Measurements from ENCODE around the gene CCDC57.
"Not testable (repeated sequence)": the region's sequence is repeated elsewhere in the genome, so short reads cannot be mapped to it uniquely, and the experiment has no call there.

CCDC57 gene, protein sequence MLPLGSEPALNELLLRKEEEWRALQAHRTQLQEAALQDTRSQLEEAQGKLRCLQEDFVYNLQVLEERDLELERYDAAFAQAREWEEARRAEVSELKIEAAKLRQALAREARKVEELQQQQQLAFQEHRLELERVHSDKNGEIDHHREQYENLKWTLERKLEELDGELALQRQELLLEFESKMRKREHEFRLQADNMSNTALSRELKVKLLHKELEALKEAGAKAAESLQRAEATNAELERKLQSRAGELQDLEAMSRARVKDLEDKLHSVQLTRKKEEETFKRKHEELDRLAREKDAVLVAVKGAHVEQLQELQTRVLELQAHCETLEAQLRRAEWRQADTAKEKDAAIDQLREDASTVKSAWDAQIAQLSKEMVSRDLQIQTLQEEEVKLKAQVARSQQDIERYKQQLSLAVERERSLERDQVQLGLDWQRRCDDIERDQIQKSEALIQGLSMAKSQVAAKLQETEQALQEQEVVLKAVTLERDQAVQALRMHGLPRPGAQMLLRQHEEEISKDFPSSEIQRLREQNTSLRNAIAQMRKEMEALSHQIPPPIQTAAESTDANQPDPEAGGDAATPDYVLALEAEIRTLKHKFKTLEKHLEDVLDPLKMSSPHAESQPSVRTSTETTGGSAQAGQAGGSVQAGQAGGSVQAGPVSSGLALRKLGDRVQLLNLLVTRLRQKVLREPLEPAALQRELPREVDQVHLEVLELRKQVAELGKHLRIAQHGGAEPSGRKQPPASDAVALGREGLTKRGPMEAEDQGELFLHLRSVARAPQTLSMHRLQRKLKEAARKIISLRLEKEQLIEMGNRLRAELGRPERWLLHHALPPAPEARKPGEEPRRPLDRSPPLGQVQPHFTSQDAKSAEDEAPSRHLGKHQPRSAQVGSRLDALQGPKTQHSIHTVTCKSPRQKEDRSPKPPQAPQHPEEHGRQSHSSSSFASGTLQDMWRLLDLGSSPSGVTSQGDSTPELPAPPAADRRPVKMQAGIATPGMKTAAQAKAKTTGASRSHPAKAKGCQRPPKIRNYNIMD

DNA sequence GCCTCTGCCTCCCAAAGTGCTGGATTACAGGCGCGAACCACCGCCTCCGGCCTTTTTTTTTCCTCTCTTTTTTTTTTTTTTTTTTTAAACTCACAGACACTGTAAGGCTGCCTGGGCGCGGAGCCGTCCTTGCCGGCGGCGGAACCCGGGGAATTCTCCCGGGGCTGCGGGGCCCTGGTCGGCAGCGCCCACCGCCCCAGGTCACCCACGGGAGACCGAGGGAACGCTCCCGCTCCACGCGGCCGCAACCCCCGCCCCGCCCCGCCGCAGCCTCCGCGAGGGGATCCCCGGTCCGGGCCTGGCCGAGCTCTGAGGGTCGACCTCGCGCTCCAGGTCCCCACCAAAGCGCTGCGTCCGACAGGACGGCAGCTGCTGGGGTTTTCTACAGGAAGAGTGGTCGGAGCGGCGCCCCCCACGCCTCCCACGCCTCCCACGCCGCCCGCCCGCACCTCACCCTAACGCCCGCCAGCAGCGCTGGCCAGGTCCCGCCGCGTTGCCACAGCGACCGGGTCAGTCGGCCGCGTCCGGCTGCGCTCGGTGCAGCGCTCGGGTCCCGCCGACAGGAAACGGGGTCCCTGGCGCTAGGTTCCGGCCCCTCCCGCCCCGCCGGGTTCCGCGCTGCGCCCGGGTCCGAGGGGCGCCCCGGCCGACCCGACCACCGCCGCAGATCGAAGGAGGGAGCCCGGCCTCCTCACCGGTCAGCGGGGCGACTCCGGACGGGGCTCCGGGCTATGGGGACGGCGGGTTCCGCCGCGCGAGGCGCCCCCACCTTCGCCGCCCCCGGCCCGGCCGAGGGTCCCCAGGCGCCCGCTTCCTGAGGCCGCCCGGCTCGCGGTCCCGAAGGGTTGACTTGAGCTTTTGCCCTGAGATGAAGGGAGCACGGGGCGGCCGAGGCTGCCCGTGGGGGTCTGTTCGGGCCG is at the start of gene CCDC57:
CCDC57 (minus strand) TSS at position 512 of the 920 bp plus-strand sequence. CDS start 10,898 bp downstream, outside the sequence.
- peak; percentile 88 for DNase-seq (ENCODE audit: low read depth)

DNA sequence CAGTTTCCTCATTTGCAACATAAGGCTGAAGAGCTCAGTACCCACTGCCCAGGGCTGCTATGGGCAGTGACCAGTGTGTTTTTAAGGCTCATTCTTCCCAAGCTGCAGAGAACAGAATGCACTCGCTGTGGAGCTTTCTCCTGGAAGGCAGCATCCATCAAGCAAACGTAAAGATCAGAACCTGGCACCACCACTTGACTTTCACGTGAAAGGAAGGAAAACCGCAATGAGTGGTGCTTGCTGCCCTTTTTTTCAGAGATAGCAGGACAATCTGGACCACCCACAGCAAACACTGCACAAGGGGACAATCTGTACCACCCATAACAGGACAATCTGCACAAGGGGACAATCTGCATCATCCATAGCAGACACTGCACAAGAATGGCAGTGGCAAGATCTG is 49.7 kb upstream of the CCDC57 start:
- no peak for DNase-seq (ENCODE audit: low read depth)

DNA sequence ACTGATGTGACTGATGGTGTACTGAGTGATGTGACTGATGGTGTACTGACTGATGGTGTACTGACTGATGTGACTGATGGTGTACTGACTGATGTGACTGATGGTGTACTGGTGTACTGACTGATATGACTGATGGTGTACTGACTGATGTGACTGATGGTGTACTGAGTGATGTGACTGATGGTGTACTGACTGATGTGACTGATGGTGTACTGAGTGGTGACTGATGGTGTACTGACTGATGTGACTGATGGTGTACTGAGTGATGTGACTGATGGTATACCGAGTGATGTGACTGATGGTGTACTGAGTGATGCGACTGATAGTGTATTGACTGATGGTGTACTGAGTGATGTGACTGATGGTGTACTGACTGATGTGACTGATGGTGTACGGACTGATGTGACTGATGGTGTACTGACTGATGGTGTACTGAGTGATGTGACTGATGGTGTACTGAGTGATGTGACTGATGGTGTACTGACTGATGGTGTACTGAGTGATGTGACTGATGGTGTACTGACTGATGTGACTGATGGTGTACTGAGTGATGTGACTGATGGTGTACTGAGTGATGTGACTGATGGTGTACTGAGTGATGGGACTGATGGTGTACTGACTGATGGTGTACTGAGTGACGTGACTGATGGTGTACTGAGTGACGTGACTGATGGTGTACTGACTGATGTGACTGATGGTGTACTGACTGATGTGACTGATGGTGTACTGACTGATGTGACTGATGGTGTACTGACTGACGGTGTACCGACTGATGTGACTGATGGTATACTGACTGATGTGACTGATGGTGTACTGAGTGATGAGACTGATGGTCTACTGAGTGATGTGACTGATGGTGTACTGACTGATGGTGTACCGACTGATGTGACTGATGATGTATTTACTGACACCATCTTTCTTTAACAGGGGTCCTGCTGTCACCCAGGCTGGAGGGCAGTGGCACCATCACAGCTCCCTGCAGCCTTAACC is 47.6 kb upstream of the CCDC57 start:
- not testable (repeated sequence) for DNase-seq (ENCODE audit: low read depth)

DNA sequence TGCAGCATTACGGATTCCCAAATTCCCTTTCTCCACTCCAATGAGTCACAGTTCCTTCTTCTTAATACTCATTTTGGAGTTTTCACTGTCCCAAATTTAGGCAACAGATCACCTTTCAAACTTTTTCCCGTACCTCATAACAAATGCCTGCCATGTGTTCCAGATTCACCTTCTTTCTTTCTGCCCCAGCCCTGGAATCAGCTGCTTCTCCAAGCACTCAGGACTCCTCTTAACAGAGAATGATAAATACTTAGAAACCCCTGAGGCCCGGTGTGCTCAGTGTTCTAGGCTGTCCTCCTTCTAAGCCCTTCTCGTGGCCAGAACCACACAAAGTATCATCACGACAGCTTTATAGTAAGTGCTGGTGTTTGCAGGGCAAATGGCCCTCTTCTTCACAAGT is 45.9 kb upstream of the CCDC57 start:
- no peak for DNase-seq (ENCODE audit: low read depth)

DNA sequence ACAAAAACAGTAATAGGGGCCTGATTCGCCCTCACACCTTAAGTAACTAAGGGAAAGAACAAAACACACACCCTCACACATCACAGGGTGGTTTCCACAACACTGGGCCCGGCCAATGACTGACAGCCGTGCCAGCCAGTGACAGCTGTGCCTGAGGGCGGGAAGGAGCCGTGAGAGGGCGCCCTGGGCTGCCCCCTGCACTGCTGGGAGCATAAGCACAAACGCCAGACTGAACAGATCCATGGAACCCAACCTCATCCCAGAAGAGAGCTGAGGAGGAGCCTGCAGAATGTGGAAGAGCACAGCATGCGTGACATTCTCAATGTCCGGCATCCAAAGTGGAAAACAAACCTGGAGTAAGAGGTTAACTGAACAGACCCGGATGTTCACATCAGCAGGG is 44.8 kb upstream of the CCDC57 start:
- DNase-seq (ENCODE audit: low read depth): no peak

DNA sequence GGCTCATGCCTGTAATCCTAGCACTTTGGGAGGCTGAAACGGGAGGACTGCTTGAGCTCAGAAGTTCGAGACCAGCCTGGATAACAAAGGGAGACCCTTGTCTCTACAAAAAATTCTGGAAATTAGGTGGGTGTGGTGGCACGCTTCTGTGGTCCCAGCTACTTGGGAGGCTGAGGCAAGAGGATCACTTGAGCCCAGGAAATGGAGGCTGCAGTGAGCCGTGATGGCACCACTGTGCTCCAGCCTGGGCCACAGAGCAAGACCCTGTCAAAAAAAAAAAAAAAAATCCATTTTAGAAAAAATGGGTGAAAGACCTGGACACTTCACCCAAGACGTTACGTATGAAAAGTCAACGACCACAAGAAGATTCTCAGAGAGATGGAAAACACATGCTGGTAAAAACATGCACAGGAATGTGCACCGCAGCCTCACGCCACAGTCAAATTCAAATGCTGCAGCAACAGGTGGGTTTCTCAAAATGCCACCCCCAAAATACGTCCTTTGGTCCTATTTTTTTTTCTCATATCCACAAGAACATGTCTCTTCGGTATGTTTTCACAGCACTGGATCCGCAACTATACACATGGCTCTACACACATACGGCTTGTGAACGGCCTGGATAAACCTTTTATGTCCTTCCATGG is 43.7 kb upstream of the CCDC57 start:
- DNase-seq (ENCODE audit: low read depth): no peak

DNA sequence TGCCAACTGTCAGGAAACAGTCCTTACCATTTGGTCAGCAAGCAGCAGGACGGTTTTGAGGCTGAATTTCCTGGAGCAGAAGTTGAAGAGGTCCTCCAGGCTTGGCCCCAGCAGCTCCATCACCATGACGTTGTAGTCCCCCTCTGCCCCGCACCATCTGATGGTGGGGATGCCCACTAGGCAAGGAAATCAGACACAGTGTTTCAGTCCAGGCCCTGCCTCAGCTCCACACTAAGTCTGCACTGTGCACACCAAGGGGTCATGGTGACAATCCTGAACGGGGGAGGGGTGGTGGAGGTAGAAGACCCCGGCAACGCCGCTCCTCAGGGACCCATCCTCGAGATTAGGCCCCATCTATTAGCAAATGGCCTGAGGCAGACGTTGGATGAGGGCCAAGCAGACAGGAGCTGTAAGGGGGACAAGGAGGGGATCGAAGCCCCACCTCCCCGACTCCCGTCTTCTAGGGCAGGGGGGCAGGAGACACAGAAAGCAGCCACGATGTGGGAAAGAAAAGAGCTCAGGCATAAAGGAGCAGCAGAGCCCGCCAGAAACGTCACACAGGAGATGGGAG is 42.8 kb upstream of the CCDC57 start:
- no peak for DNase-seq (ENCODE audit: low read depth)

DNA sequence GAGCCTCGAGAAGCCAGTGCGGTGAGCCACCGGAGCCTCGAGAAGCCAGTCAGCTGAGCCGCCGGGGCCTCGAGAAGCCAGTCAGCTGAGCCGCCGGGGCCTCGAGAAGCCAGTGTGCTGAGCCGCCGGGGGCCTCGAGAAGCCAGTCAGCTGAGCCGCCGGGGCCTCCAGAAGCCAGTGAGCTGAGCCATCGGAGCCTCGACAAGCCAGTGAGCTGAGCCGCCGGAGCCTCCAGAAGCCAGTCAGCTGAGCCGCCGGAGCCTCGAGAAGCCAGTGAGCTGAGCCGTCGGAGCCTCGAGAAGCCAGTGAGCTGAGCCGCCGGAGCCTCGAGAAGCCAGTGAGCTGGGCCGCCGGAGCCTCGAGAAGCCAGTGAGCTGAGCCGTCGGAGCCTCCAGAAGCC is 42.1 kb upstream of the CCDC57 start:
- DNase-seq (ENCODE audit: low read depth): not testable (repeated sequence)

DNA sequence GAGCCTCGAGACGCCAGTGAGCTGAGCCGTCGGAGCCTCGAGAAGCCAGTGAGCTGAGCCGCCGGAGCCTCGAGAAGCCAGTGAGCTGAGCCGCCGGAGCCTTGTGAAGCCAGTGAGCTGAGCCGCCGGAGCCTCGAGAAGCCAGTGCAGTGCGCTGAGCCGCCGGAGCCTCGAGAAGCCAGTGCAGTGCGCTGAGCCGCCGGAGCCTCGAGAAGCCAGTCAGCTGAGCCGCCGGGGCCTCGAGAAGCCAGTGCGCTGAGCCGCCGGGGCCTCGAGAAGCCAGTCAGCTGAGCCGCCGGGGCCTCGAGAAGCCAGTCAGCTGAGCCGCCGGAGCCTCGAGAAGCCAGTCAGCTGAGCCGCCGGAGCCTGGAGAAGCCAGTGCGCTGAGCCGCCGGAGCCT is 41.5 kb upstream of the CCDC57 start:
- not testable (repeated sequence) for DNase-seq (ENCODE audit: low read depth)

DNA sequence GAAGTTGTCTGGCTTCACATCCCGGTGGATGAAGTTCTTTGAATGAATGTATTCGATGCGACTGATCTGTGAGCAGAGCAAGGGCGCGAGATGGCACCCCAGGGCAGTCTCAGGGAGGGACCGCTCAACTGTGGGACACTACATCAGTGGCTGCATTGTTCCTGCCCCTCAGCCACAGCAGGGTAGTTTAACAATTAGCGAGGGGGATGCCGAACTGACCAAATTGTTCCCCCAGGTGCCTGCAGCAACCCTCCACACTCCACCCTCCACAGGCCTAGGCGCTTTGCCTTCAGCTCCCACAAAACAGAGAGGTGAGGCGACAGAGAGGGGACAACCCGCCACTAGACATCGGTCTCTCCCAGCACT is 40.5 kb upstream of the CCDC57 start:
- no peak for DNase-seq (ENCODE audit: low read depth)

DNA sequence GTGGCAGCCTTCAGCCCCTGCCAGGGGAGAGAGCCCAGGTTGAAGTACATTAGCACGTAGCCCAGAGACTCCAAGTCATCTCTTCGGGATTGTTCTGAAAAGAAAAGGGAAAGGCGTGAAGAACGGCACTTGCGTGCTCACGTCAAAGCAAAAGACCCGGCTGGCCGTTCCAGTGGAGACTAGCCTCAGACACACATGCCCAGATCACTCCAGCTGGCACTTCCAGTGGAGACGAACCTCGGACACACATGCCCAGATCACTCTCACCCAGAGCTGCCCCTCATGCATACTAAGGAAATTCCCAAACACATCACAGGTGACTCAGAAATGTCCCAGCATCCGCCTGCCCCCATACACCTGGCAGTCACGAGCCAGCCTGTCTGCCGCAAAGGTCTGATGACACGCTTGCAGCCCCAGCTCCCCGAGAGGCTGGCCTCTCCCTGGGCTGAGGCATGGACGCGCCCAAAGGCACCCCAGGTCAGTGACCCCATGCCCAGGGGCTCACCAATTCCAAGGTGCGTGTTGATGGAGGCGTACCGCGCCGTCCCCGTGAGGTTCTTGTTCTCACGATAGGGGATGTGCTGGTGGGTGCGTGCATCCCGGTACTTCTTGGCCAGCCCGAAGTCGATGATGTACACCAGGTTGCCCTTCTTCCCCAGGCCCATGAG is 40.0 kb upstream of the CCDC57 start:
- DNase-seq (ENCODE audit: low read depth): no peak

DNA sequence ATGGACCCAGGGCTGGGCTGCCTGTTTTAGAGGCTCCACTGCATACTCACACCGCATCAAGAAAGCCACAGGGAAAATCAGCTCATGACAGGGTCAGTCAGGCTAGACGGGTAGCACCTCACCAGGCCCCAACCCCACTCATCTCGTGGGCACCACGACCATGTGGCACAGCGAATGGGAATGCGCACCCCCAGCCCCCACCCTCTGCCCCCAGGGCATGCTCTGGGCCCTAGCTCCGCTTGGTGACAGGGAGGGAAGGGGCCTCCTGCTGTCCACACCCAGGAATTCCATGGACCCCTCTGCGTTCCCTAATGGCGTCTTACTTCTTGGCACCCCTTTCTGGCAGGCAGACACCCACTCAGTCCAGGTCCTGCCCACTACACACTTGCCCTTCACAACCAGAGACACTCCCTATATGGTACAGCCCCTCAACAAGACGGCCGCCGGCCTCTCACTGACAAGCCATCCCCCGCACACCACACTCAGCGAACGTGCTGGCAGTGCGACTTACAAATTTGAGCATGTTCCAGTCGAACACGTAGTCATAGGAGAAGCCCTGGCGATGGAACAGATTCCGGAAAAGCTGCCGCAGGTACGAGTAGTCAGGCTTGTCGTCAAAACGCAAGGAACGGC is 38.3 kb upstream of the CCDC57 start:
- no peak for DNase-seq (ENCODE audit: low read depth)

DNA sequence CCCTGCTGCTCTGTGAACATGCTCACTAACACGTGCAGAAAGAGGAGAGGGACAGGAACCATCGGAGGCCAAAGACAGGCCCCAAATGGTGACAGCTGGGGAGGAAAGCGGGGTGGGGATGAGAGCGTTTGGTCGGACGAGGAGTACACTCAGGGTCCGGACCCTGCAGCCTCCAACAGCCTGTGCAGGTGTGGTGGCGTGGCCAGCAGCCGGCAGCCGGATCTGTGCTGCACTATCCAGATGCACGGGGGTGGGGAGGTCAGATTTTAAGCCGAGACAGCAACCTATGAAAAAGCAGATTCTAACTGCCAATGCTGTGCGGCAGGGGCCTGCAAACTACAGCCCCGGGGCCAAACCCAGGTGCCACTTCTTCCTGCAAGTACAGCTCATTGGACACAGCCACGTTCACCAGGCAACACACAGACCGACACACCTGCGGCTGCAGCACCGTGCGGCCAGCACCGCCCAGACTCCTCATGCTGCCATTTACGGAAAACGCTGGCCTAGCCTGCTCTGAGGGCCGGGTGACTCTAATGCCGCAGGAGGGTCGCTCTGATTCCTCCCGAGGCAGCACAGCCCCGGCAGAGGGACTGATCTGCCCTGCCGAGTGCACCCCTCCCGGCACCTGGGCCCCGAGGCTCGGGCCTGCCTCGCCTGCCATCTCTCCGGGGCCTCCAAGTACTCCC is 37.4 kb upstream of the CCDC57 start:
- DNase-seq (ENCODE audit: low read depth): no peak

DNA sequence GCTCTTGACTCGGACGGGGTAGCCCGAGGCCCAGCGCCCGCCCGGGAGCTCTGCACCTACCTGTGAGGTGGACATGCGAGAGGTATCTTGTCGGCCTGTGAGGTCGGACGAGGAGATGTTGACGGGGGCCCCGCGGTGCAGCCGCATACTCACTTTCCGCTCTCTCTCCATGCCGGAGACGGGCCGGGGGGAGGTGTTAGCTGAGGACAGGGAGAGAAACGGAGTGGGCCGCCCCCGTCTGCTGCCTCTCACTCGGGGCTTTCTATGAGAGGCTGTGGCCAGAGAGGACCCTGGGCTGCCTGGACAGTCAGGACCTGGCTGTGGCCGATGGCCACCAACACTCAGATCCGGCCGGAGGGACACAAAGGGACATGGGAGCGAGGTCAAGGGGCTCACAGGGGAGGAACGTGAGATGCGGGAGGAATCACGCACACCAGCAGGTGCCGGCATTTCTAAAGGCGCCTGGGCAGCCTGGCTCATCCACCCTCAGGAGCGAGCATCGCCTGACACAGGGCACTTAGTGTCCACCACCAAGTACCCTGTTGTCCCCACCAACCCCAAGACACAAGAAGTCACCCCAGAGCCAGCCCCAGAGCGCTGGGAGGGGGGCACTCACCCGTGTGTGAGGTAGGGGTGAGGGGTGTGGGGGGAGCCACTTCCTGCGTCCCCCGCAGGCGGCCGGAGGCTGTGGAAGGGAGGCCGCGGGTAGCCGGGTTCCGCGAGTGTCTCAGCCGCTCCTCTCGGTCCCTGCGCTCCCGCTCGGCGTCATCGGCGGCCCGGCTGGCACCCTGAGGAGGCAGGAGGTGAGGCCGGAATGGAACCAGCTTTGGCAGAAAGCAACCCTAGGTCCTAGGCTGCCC is 36.4 kb upstream of the CCDC57 start:
- no peak for DNase-seq (ENCODE audit: low read depth)

DNA sequence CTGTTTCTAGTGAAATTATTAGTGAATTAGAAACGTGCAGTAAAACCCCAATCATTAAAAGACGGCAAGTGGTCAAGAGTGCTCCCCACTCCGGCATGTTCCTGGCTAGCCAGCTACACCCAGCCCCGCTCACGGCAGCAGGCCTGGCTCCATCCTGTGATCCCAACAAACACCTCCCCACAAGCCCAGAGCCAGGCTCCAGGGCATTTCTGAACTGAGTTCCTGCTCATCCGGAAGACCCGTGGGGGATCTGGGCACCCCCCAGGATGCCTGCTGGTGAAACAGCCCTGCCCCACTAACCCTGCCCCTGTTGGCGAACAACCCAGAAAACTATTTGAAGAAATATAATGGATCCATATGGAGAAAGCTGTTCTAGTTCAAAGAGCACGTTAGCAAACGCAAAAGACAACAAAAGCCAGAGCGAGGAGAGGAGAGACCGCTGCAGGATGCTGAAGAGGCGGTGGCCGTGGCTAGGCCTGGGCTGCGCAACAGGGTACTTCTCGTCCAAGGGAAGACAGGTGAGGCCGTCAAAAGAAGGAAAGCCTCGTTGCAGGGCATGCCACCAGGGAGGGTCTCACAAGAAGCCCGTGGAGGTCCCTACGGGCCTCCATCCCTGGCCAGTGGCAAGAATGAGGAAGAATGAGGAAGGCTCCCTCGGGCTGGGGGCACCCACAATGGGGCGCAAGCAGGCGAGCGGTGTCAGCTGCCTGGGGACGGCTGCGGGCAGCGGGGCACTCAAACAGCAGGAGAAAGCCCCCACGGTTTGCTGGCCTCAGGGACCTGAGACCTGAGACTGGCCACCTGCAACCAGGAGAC is 35.4 kb upstream of the CCDC57 start:
- no peak for DNase-seq (ENCODE audit: low read depth)

DNA sequence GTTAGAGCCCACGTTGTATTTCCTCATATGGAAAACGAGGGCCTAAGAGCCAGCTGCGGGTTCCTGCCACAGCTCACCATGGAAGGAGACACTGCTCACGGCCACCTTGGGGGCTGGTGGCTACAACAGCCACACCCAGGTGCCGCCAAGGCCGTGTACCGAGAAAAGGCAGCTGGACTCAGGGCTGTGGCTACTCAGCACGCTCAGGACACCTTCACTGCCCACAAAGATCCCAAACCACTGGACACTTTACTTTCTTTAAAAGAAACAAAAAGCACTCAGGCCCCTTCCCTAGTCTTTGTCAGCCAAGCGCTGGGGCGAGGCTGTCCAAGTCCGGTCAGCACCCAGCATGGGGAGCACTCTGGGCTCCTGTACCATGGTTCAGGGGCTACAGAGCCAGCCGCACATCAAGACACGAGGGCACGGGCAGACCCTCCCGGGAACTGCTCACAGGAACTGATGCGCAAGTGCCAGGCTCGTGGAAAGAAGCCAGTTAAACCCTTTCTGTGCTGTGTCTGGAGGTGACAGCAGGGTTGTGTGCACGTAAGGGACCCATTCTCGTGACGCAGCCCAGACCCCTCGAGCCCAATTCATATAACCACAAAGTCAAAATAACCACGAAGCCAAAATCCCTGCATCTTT is 34.7 kb upstream of the CCDC57 start:
- DNase-seq (ENCODE audit: low read depth): no peak
